Measurements from ENCODE around the gene STAG1. TPM values are rescaled to one million over a fixed set of nuclear protein-coding genes. Genes with fewer than 3 reads are reported as not detected.

Gene STAG1
- total RNA-seq, 6 experiments from 2014 or later, result 8.2 to 18.5 (median 12.7) TPM

DNA sequence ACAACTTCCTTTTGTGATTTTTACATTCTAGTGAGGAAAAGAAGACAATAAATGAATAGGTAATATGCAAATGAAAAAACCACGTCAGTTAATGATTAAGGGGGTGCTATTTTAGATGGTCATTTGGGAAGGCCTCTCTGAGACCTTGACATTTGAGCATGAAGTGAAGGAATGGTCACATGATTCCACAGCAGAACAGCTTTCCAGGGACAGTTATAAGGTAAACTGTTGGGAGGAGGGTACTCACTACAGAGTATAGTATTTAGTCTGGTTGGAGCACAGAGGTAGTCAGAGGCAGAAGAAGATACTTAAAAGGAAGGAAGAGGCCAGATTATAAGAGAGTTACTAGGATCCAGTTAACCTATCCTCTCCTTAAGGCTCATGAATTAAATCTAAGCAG lies 246.5 kb downstream of the STAG1 start:
- Histone ChIP-seq H3K36me3 (no peaks in the 10 kb centered on the region), H3K9me3 (no peaks in the 10 kb centered on the region), H3K27ac (no peak overlapping the region), H3K27me3 (no peaks in the 10 kb centered on the region), H3K4me3 (no peak overlapping the region), H3K4me1 (no peaks in the 10 kb centered on the region)
- intact Hi-C loops (cut with DNase I), result no loop called here
- WGBS (ENCODE audit: insufficient coverage, low coverage, low lambda C conversion rate, missing lambda C conversion rate), result 67% methylated on average over 1 of the region's 1 CpG
- no peak for TF ChIP-seq POLR2A (IDR thresholded peaks at IDR 0.05)
- TF ChIP-seq, protein P1, sequence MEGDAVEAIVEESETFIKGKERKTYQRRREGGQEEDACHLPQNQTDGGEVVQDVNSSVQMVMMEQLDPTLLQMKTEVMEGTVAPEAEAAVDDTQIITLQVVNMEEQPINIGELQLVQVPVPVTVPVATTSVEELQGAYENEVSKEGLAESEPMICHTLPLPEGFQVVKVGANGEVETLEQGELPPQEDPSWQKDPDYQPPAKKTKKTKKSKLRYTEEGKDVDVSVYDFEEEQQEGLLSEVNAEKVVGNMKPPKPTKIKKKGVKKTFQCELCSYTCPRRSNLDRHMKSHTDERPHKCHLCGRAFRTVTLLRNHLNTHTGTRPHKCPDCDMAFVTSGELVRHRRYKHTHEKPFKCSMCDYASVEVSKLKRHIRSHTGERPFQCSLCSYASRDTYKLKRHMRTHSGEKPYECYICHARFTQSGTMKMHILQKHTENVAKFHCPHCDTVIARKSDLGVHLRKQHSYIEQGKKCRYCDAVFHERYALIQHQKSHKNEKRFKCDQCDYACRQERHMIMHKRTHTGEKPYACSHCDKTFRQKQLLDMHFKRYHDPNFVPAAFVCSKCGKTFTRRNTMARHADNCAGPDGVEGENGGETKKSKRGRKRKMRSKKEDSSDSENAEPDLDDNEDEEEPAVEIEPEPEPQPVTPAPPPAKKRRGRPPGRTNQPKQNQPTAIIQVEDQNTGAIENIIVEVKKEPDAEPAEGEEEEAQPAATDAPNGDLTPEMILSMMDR (IDR thresholded peaks at IDR 0.05), result no peak
- ATAC-seq (no peak), DNase-seq (no peak)

DNA sequence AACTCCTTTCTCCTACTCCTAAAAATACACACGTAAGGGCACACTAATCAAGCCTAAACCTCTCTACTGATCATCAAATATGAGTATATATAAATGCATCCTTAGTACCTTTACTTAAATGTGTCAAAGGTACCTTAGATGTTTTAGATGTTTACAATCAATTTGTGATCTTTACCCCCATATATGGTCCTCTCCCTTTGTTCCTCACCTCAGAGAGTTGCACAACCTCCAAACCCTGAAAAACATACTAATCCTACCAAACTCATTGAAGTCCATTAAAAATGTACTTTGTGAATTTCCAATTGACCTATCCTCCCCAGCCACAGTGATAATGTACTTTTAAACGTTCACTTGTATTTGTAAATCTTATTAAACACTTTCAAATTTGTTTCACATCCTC lies 249.1 kb downstream of the STAG1 start:
- ATAC-seq (no peak), DNase-seq (no peak)
- no peak overlapping the region for H3K27ac ChIP-seq
- TF ChIP-seq POLR2A (IDR thresholded peaks at IDR 0.05), result no peak
- H3K4me1 ChIP-seq, result no peaks in the 10 kb centered on the region
- no peaks in the 10 kb centered on the region for H3K36me3 ChIP-seq
- 58% methylated on average over 2 of the region's 2 CpGs for WGBS (ENCODE audit: insufficient coverage, low coverage, low lambda C conversion rate, missing lambda C conversion rate)
- H3K27me3 ChIP-seq, result no peaks in the 10 kb centered on the region
- intact Hi-C loops (cut with DNase I), result no loop called here
- no peaks in the 10 kb centered on the region for H3K9me3 ChIP-seq
- no peak overlapping the region for H3K4me3 ChIP-seq

DNA sequence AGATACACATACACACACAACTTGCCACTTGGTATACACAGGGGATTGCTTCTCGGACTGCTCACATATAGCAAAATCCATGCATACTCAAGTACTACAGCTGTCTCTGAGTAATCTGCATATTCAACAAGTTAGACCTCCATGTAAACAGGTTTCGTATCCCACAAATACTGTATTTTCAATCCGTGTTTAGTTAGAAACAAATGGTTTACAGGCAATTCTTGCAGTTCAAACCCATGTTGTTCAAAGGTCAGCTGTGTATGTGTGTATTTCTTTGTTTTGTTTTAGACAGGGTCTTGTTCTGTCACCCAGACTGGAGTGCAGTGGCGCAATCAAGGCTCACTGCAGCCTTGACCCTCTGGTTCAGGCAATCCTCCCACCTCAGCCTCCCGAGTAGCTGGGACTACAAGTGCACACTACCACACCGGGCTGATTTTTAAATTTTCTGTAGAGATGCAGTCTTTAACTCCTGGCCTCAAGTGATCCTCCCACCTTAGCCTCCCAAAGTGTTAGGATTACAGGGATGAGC lies 253.2 kb downstream of the STAG1 start:
- no peaks in the 10 kb centered on the region for H3K4me1 ChIP-seq
- TF ChIP-seq POLR2A (IDR thresholded peaks at IDR 0.05), result no peak
- TF ChIP-seq, protein P1 (IDR thresholded peaks at IDR 0.05), result no peak
- H3K4me3 ChIP-seq, result no peak overlapping the region
- intact Hi-C loops (cut with DNase I), result no loop called here
- H3K27ac ChIP-seq, result no peak overlapping the region
- 94% methylated on average over 6 of the region's 6 CpGs for WGBS (ENCODE audit: insufficient coverage, low coverage, low lambda C conversion rate, missing lambda C conversion rate)
- DNase-seq (no peak), ATAC-seq (no peak)
- no peaks in the 10 kb centered on the region for H3K9me3 ChIP-seq
- H3K27me3 ChIP-seq, result no peaks in the 10 kb centered on the region
- no peaks in the 10 kb centered on the region for H3K36me3 ChIP-seq

DNA sequence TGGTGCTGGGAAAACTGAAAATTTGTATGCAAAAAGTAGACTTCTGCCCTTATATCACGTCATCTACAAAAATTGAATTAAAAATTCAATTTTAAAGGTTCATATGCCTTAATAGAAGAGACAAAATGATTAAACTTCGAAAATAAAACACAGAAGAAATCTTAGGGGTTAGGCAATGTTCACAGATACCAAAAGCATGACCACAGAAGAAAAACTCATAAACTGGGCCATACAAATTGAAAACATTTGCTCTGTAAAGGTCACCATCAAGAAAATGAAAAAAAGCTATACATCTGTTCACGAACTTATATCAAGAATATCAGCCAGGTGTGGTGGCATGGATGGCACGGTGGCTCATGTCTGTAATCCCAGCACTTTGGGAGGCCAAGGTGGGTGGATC lies 257.0 kb downstream of the STAG1 start:
- H3K4me3 ChIP-seq, result no peak overlapping the region
- no peak for ATAC-seq
- no peak overlapping the region for H3K27ac ChIP-seq
- WGBS (ENCODE audit: insufficient coverage, low coverage, low lambda C conversion rate, missing lambda C conversion rate), result 98% methylated on average over 4 of the region's 4 CpGs
- H3K9me3 ChIP-seq, result no peaks in the 10 kb centered on the region
- no peaks in the 10 kb centered on the region for H3K27me3 ChIP-seq
- intact Hi-C loops (cut with DNase I), result no loop called here
- H3K4me1 ChIP-seq, result no peaks in the 10 kb centered on the region
- no peaks in the 10 kb centered on the region for H3K36me3 ChIP-seq
- DNase-seq, result no peak
- TF ChIP-seq, protein P1 (IDR thresholded peaks at IDR 0.05), result no peak
- no peak for TF ChIP-seq POLR2A (IDR thresholded peaks at IDR 0.05)

DNA sequence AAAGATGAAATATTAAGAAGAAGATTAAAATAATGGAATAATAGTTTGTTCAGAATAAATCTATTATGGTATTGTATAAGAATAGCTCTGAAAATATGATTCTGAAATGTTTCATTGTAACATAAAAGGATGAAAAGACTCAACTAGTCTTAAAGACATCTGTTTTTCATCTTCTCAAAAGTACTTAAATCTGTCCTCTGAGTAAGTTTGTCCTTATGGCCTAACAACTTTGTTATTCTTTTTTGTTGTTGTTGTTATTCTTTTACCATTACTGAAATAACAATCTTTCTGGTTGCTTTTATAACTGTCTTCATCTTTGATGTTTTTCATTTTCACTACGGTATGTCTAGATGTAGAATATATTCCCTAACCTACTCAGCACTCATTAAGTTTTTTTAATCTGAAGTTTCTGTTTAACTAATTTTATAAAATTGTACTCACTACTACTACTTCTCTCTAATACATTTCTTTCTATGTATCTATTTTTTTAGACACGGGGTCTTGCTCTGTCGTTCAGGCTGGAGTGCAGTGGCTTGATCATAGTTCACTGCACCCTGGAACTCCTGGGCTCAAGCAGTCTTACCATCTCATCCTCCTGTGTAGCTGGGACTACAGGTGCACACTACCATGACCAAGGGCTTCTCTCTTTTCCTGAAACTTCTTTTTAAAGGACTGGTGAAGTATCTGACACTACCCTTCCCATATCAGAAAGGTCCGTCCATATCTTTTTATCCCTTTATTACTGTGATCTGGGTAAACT lies 261.4 kb downstream of the STAG1 start:
- DNase-seq, result no peak
- intact Hi-C loops (cut with DNase I), result no loop called here
- no peak overlapping the region for H3K4me3 ChIP-seq
- TF ChIP-seq, protein P1 (IDR thresholded peaks at IDR 0.05), result no peak
- TF ChIP-seq POLR2A (IDR thresholded peaks at IDR 0.05), result no peak
- no peak for ATAC-seq
- H3K4me1 ChIP-seq, result no peaks in the 10 kb centered on the region
- H3K36me3 ChIP-seq, result no peaks in the 10 kb centered on the region
- no peak overlapping the region for H3K27ac ChIP-seq
- WGBS (ENCODE audit: insufficient coverage, low coverage, low lambda C conversion rate, missing lambda C conversion rate), result 92% methylated on average over 4 of the region's 4 CpGs
- no peaks in the 10 kb centered on the region for H3K9me3 ChIP-seq
- H3K27me3 ChIP-seq, result no peaks in the 10 kb centered on the region
